LoVo (cell line): Measurements from ENCODE around the gene ITPRIPL1.

ENCODE experiments used
- DNase-seq: peaks from one replicate; pipeline ENCODE4 v3.0.0-alpha.2; 2016; ENCODE audit warnings: low spot score

Gene ITPRIPL1

DNA sequence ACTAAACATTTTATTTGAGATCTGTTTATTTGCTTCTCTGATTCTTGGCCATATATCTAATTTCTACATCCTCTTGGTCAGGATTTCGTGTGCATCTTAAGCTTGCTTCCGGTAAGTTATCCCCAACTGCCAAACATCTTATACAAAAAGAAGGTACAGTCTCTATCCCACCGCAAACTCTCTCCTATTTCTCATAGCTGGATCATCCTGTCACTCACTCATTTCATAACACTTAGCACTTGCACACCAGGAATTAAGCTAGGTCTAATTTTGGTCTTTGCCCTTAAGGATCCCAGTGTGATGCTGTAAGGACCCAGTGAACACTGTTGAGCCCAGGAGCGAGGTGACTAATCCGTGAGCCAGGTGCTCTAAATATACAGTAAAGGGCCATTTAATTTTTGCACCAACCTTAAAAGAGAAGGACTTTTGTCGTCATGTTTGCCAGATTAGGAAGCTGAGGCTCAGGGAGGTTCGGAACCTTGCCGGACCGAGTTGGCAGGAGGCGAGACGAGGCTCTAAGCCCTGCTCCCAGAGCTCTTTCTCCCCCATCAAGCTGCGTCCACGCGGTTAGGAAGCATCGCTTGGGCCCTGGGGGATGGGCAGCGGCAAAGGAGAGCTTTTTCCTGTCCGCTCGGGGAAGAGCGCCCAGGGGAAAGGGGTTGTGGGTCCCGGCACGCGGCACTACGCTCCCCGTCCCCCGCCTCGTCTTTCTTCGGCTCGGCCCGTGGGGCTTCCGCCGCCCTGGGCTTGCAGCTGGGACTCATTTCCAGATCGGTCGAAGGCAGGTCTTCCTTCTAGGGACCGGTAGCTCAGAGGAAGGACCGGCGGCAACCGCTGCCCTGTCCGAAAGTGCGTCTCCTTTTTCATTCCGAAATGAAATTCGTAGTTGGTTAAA, 4.1 kb upstream of the ITPRIPL1 start:
- DNase-seq = peak; percentile 14

- no peak for DNase-seq
Measured at GRCh38 chr2:96323849-96324248, 1.3 kb upstream of the ITPRIPL1 start.

DNA sequence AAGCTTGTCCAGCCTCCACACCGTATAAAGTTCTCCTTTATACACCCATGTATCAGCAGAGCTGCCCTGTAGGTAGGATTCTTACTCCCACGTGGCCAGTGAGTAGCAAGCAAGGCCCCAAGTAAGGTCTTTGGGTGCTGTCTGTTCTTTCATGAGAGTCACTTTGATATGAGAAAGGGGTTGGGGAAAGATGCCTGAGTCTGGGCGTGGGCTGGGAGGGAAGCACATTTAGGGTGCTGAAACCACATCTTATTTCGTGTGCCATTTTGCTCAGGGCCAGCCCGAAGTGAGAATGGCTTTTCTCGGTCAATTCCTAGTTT, 436 bp upstream of the ITPRIPL1 start:
- no peak for DNase-seq

DNA sequence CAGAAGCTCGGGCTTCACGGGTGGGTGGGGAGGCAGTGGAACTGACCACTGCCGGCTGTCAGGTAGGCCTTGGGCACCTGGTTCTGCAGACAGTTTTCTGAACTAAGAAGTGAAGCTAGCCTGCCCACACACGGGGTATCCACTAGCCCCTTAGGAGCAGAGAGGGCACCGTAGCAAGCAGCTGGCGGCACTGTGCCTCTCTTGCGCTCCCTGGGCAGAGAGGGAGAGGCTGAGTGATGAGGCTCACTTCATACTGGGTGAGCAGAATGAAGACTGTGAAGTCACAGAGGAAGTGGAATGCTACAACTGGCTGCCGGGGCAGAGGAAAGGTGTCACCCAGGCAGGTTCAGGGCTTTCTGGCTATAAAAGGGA, 753 bp downstream of the ITPRIPL1 start:
- no peak for DNase-seq

DNA sequence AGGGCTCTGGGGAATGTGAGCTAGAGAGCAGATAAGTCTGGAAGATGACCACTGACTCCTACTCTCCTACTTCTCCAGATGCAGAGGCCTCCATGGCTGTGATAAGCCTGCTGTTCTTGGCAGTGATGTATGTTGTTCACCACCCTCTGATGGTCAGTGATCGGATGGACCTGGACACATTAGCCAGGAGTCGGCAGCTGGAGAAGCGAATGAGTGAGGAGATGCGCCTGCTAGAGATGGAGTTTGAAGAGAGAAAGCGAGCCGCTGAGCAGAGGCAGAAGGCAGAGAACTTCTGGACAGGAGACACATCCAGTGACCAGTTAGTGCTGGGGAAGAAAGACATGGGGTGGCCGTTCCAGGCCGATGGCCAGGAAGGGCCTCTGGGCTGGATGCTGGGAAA, 1.4 kb downstream of the ITPRIPL1 start:
- DNase-seq = no peak

- DNase-seq = no peak
Measured at GRCh38 chr2:96326990-96327820, 2.1 kb downstream of the ITPRIPL1 start.

DNA sequence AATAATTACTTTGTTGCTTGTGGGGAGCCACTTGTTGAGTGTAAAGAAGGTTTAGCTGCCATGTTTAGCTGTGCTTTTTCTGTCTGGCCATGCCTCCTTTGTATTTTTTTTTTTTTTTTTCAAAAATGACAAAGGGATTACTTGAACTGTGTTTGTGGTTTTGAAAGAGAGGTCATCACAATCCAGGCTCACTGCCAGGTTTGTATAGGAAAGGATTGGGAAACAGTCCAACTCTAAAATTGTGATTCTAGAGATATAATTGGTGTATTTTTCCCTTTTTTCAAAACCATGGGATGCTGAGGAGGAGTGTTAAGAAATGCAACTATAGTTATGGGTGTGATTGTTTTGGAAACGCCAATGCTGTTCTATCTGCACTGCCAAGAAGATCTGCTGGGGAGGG, 4.3 kb downstream of the ITPRIPL1 start:
- DNase-seq = no peak

DNA sequence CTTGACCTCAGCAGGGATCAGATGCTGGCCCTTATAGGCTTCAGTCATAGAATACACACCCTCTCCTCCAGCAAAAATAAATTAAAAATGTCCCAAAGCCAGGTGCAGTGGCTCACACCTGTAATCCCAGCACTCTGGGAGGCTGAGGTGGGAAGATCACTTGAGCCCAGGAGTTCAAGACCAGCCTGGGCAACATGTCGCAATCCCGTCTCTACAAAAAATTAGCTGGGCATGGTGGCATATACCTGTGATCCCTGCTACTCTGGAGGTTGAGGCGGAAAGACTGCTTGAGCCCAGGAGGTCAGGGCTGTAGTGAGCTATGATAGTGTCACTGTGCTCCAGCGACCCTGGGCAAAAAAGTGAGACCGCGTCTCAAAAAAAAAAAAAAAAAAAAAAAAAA, 4.8 kb downstream of the ITPRIPL1 start:
- no peak for DNase-seq

DNA sequence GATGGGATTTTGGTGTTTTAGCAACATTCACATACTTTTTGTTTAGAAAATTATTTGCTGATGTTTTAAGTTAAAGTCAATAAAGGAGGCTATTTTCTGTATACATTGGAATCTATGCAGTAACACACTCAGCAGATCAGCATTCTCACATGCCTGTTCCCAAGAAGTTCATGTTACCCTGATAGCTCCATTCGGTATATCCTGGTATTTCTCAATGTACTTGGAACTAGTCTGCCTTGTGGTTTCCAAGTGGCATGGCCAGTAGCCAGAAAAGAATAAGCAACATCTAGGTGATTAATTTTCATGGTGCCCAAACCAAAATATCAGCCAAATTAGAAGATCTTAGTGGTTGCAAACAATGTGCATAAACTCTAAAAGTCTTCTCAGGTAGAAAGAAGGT, 5.3 kb downstream of the ITPRIPL1 start:
- DNase-seq = no peak

DNA sequence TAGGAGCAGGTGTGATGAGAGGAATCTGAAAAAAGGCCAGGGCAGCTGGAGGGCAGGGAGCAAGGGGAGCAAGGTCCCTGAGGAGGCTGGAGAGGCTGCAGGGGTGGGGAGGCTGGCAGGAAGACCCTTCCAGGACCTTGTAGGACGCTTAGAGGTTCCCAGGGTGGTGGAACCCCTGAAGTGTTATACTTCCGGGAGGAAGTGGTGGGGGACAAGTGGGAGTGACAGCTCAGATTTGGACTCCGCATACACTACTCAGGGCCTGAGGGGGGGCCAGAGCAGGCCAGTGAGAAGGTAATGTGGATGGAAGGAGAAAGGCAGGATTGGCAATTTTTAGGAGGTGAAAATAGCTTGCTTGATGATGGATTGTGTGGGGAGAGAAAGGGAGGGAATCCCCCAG, 8.6 kb downstream of the ITPRIPL1 start:
- no peak for DNase-seq

GRCh38 chr2:96336104-96336775, 11.1 kb downstream of the ITPRIPL1 start:
- no peak for DNase-seq

DNA sequence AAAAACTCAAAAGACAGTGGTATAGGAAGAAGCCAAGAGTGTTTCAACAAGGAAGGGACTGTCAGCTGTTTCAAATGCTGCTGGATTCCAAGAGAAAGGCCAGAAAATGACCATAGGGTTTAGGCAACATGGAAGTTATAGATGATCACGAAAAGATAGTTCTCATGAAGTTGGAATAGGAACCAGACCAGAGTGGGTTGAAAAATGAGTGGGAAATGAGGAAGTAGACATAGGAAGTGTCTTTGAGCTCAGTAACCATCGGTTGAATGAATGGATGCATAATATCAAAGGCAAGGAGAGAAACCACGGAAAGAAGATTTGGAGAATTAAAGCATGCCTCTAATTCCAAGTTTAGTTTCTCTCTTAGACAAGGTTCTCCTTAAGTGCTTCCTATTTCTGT, 11.8 kb downstream of the ITPRIPL1 start:
- DNase-seq = no peak

DNA sequence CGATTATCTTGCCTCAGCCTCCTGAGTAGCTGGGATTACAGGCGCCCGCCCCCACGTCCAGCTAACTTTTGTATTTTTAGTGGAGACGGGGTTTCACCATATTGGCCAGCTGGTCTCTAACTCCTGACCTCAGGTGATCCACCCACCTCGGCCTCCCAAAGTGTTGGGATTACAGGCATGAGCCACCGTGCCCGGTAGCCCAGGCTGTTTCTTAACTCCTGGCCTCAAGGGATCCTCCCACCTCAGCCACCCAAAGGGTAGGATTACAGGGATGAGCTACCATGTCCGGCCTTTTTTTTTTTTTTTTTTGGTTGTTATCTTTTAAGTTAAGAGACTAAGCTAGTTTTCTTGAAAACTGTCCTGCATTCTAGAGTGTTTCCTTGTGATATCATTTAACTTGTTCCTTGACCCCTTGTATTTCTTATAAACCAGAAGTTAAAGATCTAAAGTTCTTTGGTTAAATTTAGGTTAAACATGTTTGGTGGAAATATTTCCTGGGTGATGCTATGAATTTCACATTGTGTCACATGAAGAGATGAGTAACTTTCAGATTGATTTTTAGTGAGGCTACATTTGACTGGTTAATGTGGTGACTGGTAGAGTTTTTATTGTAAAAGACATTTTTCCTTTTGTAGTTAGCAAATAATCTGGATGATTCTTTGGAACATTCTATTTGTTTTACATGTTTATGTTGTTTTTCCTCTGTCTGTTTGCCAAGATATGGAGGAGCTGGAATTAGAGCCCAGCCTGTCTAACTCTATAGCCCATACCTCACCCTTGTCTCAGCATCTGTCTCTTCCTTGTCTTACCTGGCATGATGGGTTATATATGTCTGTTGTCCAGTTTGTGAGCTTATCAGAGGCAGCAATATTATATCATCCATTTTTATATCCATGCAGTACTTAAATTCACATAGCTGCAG, 15.6 kb downstream of the ITPRIPL1 start:
- DNase-seq = no peak

GRCh38 chr2:96341641-96342040, 16.5 kb downstream of the ITPRIPL1 start:
- no peak for DNase-seq

DNA sequence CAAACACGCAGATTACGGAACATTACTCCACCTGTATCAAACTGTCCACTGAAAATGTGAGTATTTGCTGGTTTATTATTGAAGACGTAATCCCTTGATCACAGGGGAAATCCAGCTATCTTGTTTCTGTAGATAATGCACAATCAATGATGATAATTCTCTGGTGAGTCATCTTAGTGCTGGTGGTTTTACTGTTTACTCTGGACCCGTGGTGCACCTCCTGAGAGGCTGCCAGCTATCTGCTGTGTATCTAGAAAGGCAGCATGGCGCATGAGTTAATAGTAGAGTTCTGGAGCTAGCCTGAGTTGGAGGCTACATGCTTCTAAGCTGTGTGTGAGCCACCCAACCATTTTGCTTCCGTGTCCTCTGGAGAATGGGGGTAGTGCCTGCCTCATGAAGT, 17.0 kb downstream of the ITPRIPL1 start:
- DNase-seq = no peak

- DNase-seq = no peak
Measured at GRCh38 chr2:96344011-96344410, 18.9 kb downstream of the ITPRIPL1 start.

- DNase-seq = no peak
Measured at GRCh38 chr2:96345438-96345837, 20.3 kb downstream of the ITPRIPL1 start.

GRCh38 chr2:96345868-96346462, 20.8 kb downstream of the ITPRIPL1 start:
- no peak for DNase-seq

DNA sequence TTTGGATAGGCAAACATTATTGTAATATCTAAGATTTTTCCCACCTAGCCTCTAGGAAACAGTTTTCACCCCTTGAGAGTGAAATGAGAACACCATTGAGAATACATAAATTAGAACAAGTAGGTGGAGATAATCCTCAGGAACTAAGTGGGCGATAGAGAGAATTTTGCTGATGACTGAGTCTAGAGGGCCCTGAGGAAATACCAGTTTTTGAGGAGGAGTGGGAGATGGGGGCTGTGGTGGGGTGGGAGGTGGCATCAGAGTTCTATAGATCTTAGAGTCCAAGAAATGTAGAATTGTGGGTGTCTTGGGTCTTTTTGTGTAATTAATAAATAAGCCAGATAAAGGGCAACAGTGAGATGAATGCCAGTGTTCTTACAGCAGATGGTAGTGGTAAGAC, 22.3 kb downstream of the ITPRIPL1 start:
- DNase-seq = no peak

DNA sequence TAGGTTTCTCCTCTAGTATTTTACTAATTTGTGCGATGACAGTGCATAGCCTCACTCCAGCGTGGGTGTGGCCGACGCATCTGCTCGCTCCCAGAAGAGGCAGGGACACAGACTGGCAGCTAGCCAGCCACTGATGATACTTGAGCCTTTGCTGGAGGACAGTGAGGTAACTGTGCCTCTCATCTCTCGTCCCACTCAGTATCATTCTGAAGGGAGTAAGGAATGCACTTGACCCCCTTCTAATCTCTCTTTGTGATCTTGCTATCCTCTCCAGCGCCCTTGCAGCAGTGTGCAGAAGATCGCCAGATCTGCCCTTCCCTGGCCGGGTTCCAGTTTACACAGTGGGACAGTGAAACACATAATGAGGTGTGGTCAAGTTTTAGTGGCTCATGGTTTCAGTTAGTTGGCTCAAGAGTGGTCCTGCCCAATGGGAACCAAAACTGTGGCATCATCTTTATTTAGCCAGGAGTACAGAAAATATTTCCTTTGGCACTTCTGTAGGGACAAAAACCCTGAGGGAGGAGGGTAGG, 28.0 kb downstream of the ITPRIPL1 start:
- no peak for DNase-seq

DNA sequence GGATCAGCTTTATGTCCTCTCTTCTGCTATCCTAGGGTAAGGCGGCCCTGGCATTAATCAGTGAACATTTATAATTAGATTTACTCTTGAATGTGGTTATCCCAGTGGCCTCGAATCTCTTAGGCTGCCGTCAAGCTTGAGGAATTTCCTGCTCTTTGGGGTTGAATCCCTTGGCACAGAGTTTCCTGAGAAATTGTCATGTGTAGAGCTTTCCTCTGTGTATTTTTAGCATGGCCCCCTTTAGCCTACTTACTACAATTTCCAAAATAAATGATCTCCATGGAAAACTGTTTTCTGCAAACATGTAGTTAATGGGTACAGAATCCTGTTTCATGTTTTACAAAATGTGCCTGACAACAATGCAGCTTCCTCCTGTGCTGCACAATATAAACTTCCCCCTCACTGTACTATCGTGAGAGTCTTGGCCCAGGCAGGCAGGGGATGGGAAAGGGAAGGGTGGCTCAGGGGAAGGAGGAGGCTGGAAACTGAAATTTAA, 28.5 kb downstream of the ITPRIPL1 start:
- DNase-seq = no peak
